Hepatocyte (in vitro differentiated cells): ENCODE results near the gene KRT83. TPM values are rescaled to one million over a fixed set of nuclear protein-coding genes. Genes with fewer than 3 reads are reported as not detected.

Source experiments
- DNase-seq: peaks from one replicate; pipeline ENCODE4 v3.0.0-alpha.2; 2016; ENCODE audit warnings: low spot score
- H2AFZ ChIP-seq: fragments of 200-600 bp; sonication (generic); 2 replicates; pipeline ENCODE4 v1.6.0; 2016; ENCODE audit warnings: antibody characterized with exemption, mild to moderate bottlenecking
- H3K27ac ChIP-seq: fragments of 200-600 bp; sonication (generic); 2 replicates; pipeline ENCODE4 v1.5.1; 2016; ENCODE audit warnings: mild to moderate bottlenecking
- H3K27me3 ChIP-seq: fragments of 200-600 bp; sonication (generic); 2 replicates; pipeline ENCODE4 v1.6.1; 2016
- H3K36me3 ChIP-seq: fragments of 200-600 bp; sonication (generic); replicated peaks from 2 replicates; pipeline ENCODE4 v1.5.1; 2016; ENCODE audit warnings: low read depth; ENCODE audit not compliant: insufficient read depth
- H3K4me1 ChIP-seq: fragments of 200-600 bp; sonication (generic); 2 replicates; pipeline ENCODE4 v1.5.1; 2016; ENCODE audit warnings: mild to moderate bottlenecking, moderate library complexity; ENCODE audit not compliant: insufficient read depth
- H3K4me2 ChIP-seq: fragments of 200-600 bp; sonication (generic); 2 replicates; pipeline ENCODE4 v1.6.0; 2016
- H3K4me3 ChIP-seq: fragments of 200-600 bp; sonication (generic); 2 replicates; pipeline ENCODE4 v1.5.1; 2016; ENCODE audit warnings: mild to moderate bottlenecking
- H3K79me2 ChIP-seq: fragments of 200-600 bp; sonication (generic); 2 replicates; pipeline ENCODE4 v1.6.0; 2017; ENCODE audit warnings: mild to moderate bottlenecking
- H3K9me2 ChIP-seq: fragments of 200-600 bp; sonication (generic); replicated peaks from 2 replicates; pipeline ENCODE4 v1.6.0; 2017; ENCODE audit warnings: mild to moderate bottlenecking; ENCODE audit not compliant: insufficient read depth
- H3K9me3 ChIP-seq: fragments of 200-600 bp; sonication (generic); 2 replicates; pipeline ENCODE4 v1.5.1; 2016; ENCODE audit warnings: low read depth, mild to moderate bottlenecking
- H4K20me1 ChIP-seq: fragments of 200-600 bp; sonication (generic); 2 replicates; pipeline ENCODE4 v1.6.0; 2016; ENCODE audit warnings: mild to moderate bottlenecking; ENCODE audit not compliant: insufficient read depth, poor library complexity, severe bottlenecking
- EZH2 ChIP-seq: fragments of 200-600 bp; sonication (generic); IDR thresholded peaks from 2 replicates; pipeline ENCODE4 v1.6.1; 2016; ENCODE audit warnings: antibody characterized with exemption, mild to moderate bottlenecking, borderline replicate concordance
- EZH2phosphoT487 ChIP-seq: fragments of 200-600 bp; sonication (generic); IDR thresholded peaks from one replicate; pipeline ENCODE4 v1.6.1; 2018; ENCODE audit warnings: antibody characterized with exemption, mild to moderate bottlenecking, low read depth, moderate library complexity; ENCODE audit not compliant: unreplicated experiment, severe bottlenecking
- WGBS: methylation state at CpG from one replicate; pipeline ENCODE4 v1.1.6; 2016; ENCODE audit warnings: low lambda C conversion rate; ENCODE audit errors: missing lambda C conversion rate; 5-methylcytosine and 5-hydroxymethylcytosine counted together
- polyA plus RNA-seq: library from polyadenylated mRNA; unstranded; fragments of >200 nt; fragmentation: Nextera tagmentation; extraction: Ambion mirVana; gene quantifications from 2 replicates; pipeline ENCODE4 v1.2.1, GENCODE V29; 2016
- total RNA-seq: library from RNA; depleted of rRNA; stranded (reverse); fragments of >200 nt; gene quantifications from 2 replicates; pipeline ENCODE4 v1.2.3, GENCODE V29; 2014
- TF ChIP-seq, protein P1 (sequence below): fragments of 200-600 bp; sonication (generic); IDR thresholded peaks from 2 replicates; pipeline ENCODE4 v1.5.1; 2016; ENCODE audit warnings: antibody characterized with exemption, mild to moderate bottlenecking; ENCODE audit not compliant: poor library complexity

KRT83 gene
- total and polyA plus RNA-seq, 2 experiments from 2014 or later: not detected

- no peaks in the 10 kb centered on the region for H3K36me3 ChIP-seq
- H3K79me2 ChIP-seq: no peaks in the 10 kb centered on the region
- WGBS: 93% methylated on average over 12 of the region's 12 CpGs
- H3K27ac ChIP-seq: no peak overlapping the region
- TF ChIP-seq EZH2 (no peak), EZH2phosphoT487 (no peak)
- TF ChIP-seq, protein P1, sequence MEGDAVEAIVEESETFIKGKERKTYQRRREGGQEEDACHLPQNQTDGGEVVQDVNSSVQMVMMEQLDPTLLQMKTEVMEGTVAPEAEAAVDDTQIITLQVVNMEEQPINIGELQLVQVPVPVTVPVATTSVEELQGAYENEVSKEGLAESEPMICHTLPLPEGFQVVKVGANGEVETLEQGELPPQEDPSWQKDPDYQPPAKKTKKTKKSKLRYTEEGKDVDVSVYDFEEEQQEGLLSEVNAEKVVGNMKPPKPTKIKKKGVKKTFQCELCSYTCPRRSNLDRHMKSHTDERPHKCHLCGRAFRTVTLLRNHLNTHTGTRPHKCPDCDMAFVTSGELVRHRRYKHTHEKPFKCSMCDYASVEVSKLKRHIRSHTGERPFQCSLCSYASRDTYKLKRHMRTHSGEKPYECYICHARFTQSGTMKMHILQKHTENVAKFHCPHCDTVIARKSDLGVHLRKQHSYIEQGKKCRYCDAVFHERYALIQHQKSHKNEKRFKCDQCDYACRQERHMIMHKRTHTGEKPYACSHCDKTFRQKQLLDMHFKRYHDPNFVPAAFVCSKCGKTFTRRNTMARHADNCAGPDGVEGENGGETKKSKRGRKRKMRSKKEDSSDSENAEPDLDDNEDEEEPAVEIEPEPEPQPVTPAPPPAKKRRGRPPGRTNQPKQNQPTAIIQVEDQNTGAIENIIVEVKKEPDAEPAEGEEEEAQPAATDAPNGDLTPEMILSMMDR: no peak
- no peak for DNase-seq
- no peak overlapping the region for H3K4me2 ChIP-seq
- no peaks in the 10 kb centered on the region for H3K27me3 ChIP-seq
- H3K4me1 ChIP-seq: no peaks in the 10 kb centered on the region
- no peaks in the 10 kb centered on the region for H3K9me2 ChIP-seq
- no peaks in the 10 kb centered on the region for H3K9me3 ChIP-seq
- H4K20me1 ChIP-seq: no peaks in the 10 kb centered on the region
- H3K4me3 ChIP-seq: no peak overlapping the region
- no peak overlapping the region for H2AFZ ChIP-seq
These were observed 3.6 kb downstream of the KRT83 start for GRCh38 chr12:52317468-52318052.

- H3K4me3 ChIP-seq: no peak overlapping the region
- DNase-seq: no peak
- H3K27ac ChIP-seq: no peak overlapping the region
These were observed 4.5 kb downstream of the KRT83 start for GRCh38 chr12:52316701-52317100.

DNA sequence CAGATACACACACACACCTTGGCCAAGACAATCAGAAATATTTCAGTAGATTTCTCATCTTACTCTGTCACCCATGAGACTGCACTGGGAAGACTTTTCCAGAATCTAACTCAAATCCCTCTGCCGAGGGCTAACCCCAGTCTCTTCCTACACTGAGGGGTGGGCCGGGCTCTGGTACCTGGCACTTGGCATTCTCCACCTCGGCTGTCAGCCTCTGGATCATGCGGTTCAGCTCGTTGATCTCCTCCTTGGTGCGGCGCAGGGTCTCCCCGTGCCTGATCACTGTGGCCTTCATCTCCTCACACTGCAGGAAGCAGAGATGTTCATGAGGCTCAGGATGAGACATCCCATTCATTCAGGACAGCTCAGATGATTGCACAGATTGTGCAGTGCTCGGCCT is 4.9 kb downstream of the KRT83 start:
- Histone ChIP-seq H3K9me2 (no peaks in the 10 kb centered on the region), H3K4me1 (no peaks in the 10 kb centered on the region), H3K36me3 (no peaks in the 10 kb centered on the region), H3K9me3 (no peaks in the 10 kb centered on the region), H3K4me2 (no peak overlapping the region), H2AFZ (no peak overlapping the region), H3K27ac (no peak overlapping the region), H3K27me3 (no peaks in the 10 kb centered on the region), H3K4me3 (no peak overlapping the region), H4K20me1 (no peaks in the 10 kb centered on the region), H3K79me2 (no peaks in the 10 kb centered on the region)
- 96% methylated on average over 9 of the region's 9 CpGs for WGBS
- DNase-seq: no peak
- TF ChIP-seq EZH2: no peak
- no peak for TF ChIP-seq EZH2phosphoT487
- TF ChIP-seq, protein P1: no peak

More at GRCh38 chr12:52316701-52317100, 4.5 kb downstream of the KRT83 start:
- Histone ChIP-seq H3K9me2 (no peaks in the 10 kb centered on the region), H3K36me3 (no peaks in the 10 kb centered on the region), H3K9me3 (no peaks in the 10 kb centered on the region), H4K20me1 (no peaks in the 10 kb centered on the region), H3K4me2 (no peak overlapping the region), H3K79me2 (no peaks in the 10 kb centered on the region), H3K27me3 (no peaks in the 10 kb centered on the region), H2AFZ (no peak overlapping the region), H3K4me1 (no peaks in the 10 kb centered on the region)
- TF ChIP-seq EZH2: no peak
- TF ChIP-seq, protein P1: no peak
- TF ChIP-seq EZH2phosphoT487: no peak
- WGBS: 93% methylated on average over 11 of the region's 11 CpGs
